ENCODE results near the gene PSD4.

Gene PSD4

GRCh38 chr2:113230531-113230930 lies 56.8 kb downstream of the PSD4 start:
- no peak overlapping the region for H3K27ac ChIP-seq
- H3K4me3 ChIP-seq (ENCODE audit: low read depth, low read length), result no peak overlapping the region
- no peak for TF ChIP-seq CTCF (IDR thresholded peaks at IDR 0.05; ENCODE audit: low read depth, low read length)
- H3K9me3 ChIP-seq (ENCODE audit: severe bottlenecking), result no peaks in the 10 kb centered on the region
- DNase-seq, result no peak
- no peaks in the 10 kb centered on the region for H3K36me3 ChIP-seq
- H3K27me3 ChIP-seq (ENCODE audit: insufficient read depth, low read depth, severe bottlenecking), result no peaks in the 10 kb centered on the region

DNA sequence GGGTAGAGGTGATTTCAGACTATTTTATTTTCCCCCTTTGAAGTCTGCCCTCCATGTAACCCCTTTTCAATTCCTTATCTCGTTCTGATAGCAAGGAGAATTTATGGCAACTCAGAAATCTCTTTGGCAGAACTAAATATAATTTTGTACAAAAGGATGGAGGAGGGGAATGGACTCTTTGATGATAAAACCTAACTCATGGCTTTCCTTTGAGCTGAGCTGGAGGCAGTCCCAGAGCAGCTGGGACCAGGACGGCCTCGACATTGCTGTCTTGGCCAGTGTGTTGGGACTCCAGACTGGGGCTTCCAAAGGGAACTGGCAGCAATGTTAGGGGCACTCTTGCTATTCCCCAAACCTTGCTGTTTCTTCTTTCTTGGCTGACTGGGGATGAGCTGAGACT lies 57.3 kb downstream of the PSD4 start:
- Histone ChIP-seq H3K27ac (no peak overlapping the region), H3K27me3 (ENCODE audit: insufficient read depth, low read depth, severe bottlenecking) (no peaks in the 10 kb centered on the region), H3K36me3 (no peaks in the 10 kb centered on the region), H3K9me3 (ENCODE audit: severe bottlenecking) (no peaks in the 10 kb centered on the region), H3K4me3 (ENCODE audit: low read depth, low read length) (no peak overlapping the region)
- no peak for DNase-seq
- no peak for TF ChIP-seq CTCF (IDR thresholded peaks at IDR 0.05; ENCODE audit: low read depth, low read length)

DNA sequence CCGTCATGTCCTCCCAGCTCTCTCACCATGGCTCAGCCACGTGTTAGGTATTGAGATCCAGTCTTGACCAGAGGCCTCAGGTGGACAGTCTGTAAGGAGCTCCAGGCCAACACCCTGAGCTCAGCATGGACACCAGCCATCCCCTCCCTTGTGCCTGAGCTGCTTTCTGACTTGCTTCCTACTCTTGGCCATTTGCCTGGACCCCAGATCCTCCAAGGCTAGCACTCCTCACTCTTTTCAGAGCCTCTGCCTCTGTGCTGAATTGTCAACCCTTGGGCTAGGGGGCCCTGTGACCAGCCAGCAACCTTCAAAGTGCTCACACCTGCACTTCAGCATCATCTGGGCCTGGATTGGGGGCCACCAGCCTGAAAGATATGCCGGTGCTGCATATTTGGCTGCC lies 58.4 kb downstream of the PSD4 start:
- no peak for DNase-seq
- no peak overlapping the region for H3K27ac ChIP-seq
- H3K36me3 ChIP-seq, result no peaks in the 10 kb centered on the region
- no peak for TF ChIP-seq CTCF (IDR thresholded peaks at IDR 0.05; ENCODE audit: low read depth, low read length)
- no peak overlapping the region for H3K4me3 ChIP-seq (ENCODE audit: low read depth, low read length)
- no peaks in the 10 kb centered on the region for H3K9me3 ChIP-seq (ENCODE audit: severe bottlenecking)
- no peaks in the 10 kb centered on the region for H3K27me3 ChIP-seq (ENCODE audit: insufficient read depth, low read depth, severe bottlenecking)

GRCh38 chr2:113232740-113233139 lies 59.0 kb downstream of the PSD4 start:
- Histone ChIP-seq H3K9me3 (ENCODE audit: severe bottlenecking) (no peaks in the 10 kb centered on the region), H3K27me3 (ENCODE audit: insufficient read depth, low read depth, severe bottlenecking) (no peaks in the 10 kb centered on the region), H3K36me3 (no peaks in the 10 kb centered on the region), H3K4me3 (ENCODE audit: low read depth, low read length) (no peak overlapping the region), H3K27ac (no peak overlapping the region)
- no peak for DNase-seq
- no peak for TF ChIP-seq CTCF (IDR thresholded peaks at IDR 0.05; ENCODE audit: low read depth, low read length)

- Histone ChIP-seq H3K36me3 (no peaks in the 10 kb centered on the region), H3K9me3 (ENCODE audit: severe bottlenecking) (no peaks in the 10 kb centered on the region), H3K27ac (no peak overlapping the region), H3K27me3 (ENCODE audit: insufficient read depth, low read depth, severe bottlenecking) (no peaks in the 10 kb centered on the region), H3K4me3 (ENCODE audit: low read depth, low read length) (no peak overlapping the region)
- TF ChIP-seq CTCF (IDR thresholded peaks at IDR 0.05; ENCODE audit: low read depth, low read length), result peak; percentile 40
- DNase-seq, result no peak
Measured at GRCh38 chr2:113233593-113234550, 60.1 kb downstream of the PSD4 start.
